Omental fat pad (tissue), 4 donors: Measurements from ENCODE around the gene MEGF11. TPM values are rescaled to one million over a fixed set of nuclear protein-coding genes. Genes with fewer than 3 reads are reported as not detected.
"Not testable (repeated sequence)": the region's sequence is repeated elsewhere in the genome, so short reads cannot be mapped to it uniquely, and the experiment has no call there.

Source experiments
- ATAC-seq: fragments of 150-250 bp; one replicate; pipeline ENCODE4 v1.9.1; 2016; ENCODE audit warnings: mild to moderate bottlenecking, moderate library complexity; ENCODE audit not compliant: low FRiP score
- DNase-seq: peaks from one replicate; pipeline ENCODE4 v3.0.0-alpha.2; 2019; ENCODE audit warnings: low spot score
- CTCF ChIP-seq, 3 donors: fragments of 450-650 bp; IDR thresholded peaks; one replicate each; pipeline ENCODE4 v1.5.1; 2016 to 2017; ENCODE audit warnings: antibody characterized with exemption in 3 of 3, mild to moderate bottlenecking in 3 of 3, moderate library complexity in 2 of 3
- total RNA-seq, 4 donors: library from RNA; depleted of rRNA; stranded (reverse); fragments of >200 nt; gene quantifications; one replicate each; pipeline ENCODE4 v1.1.0, GENCODE V29; 2016

The MEGF11 gene
- total RNA-seq, 4 donors from 2014 or later, result 0.47 TPM; not detected in 3

- ATAC-seq (no peak), DNase-seq (no peak)
- no peak for TF ChIP-seq CTCF (IDR thresholded peaks at IDR 0.05)
Observed at GRCh38 chr15:66249605-66250174, 3.9 kb downstream of the MEGF11 start.

GRCh38 chr15:66246937-66247336 lies 6.6 kb downstream of the MEGF11 start:
- TF ChIP-seq CTCF (IDR thresholded peaks at IDR 0.05), result no peak
- DNase-seq (no peak), ATAC-seq (no peak)

GRCh38 chr15:66245832-66246231 lies 7.7 kb downstream of the MEGF11 start:
- ATAC-seq, result not testable (repeated sequence)

GRCh38 chr15:66241908-66242285 lies 11.7 kb downstream of the MEGF11 start:
- TF ChIP-seq CTCF (IDR thresholded peaks at IDR 0.05), result no peak
- DNase-seq (no peak), ATAC-seq (no peak)

More at GRCh38 chr15:66245832-66246231, 7.7 kb downstream of the MEGF11 start:
- DNase-seq, result not testable (repeated sequence)

GRCh38 chr15:66241087-66241907 lies 12.3 kb downstream of the MEGF11 start:
- no peak for DNase-seq
- TF ChIP-seq CTCF (IDR thresholded peaks at IDR 0.05), result no peak

GRCh38 chr15:66240240-66240794 lies 13.2 kb downstream of the MEGF11 start:
- DNase-seq, result no peak
- no peak for TF ChIP-seq CTCF (IDR thresholded peaks at IDR 0.05)
- no peak for ATAC-seq

More at GRCh38 chr15:66241087-66241907, 12.3 kb downstream of the MEGF11 start:
- ATAC-seq, result no peak

GRCh38 chr15:66239514-66239913 lies 14.0 kb downstream of the MEGF11 start:
- ATAC-seq, result no peak
- TF ChIP-seq CTCF (IDR thresholded peaks at IDR 0.05), result no peak
- DNase-seq, result no peak
